ENCODE data around the gene UBR4.
A peak's percentile ranks its signal among the peaks of the same experiment; 100 is the strongest.

The UBR4 gene

DNA sequence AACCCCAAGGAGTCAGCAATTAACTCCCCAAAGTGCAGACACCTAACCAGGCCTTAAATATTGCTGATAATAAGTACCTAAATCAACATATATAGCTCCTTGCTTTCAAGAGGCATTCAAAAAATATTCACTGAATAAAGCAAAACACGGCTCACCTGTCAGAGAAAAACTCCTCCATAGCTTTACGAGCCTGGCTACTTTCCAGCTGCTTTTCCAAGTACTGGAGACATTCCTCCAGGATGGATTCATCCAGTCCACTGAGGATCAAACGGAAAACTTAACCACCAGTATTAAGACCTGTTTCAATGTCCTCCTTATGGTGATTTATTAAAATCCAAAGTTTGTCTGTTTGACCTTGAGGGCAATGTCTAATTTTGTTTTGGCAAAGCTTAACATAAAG, 44.6 kb downstream of the UBR4 start:
- Mint-ChIP-seq H3K9me3 (no peaks in the 10 kb centered on the region), H3K27me3 (ENCODE audit: low read depth, poor library complexity) (no peaks in the 10 kb centered on the region), H3K27ac (peak overlapping the region; percentile 16), H3K36me3 (ENCODE audit: low read depth) (peaks cover 89% of the 10 kb centered on the region), H3K4me1 (no peaks in the 10 kb centered on the region), H3K4me3 (no peak overlapping the region)
- TF ChIP-seq, protein P1, sequence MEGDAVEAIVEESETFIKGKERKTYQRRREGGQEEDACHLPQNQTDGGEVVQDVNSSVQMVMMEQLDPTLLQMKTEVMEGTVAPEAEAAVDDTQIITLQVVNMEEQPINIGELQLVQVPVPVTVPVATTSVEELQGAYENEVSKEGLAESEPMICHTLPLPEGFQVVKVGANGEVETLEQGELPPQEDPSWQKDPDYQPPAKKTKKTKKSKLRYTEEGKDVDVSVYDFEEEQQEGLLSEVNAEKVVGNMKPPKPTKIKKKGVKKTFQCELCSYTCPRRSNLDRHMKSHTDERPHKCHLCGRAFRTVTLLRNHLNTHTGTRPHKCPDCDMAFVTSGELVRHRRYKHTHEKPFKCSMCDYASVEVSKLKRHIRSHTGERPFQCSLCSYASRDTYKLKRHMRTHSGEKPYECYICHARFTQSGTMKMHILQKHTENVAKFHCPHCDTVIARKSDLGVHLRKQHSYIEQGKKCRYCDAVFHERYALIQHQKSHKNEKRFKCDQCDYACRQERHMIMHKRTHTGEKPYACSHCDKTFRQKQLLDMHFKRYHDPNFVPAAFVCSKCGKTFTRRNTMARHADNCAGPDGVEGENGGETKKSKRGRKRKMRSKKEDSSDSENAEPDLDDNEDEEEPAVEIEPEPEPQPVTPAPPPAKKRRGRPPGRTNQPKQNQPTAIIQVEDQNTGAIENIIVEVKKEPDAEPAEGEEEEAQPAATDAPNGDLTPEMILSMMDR (IDR thresholded peaks at IDR 0.05): no peak
- DNase-seq: no peak

DNA sequence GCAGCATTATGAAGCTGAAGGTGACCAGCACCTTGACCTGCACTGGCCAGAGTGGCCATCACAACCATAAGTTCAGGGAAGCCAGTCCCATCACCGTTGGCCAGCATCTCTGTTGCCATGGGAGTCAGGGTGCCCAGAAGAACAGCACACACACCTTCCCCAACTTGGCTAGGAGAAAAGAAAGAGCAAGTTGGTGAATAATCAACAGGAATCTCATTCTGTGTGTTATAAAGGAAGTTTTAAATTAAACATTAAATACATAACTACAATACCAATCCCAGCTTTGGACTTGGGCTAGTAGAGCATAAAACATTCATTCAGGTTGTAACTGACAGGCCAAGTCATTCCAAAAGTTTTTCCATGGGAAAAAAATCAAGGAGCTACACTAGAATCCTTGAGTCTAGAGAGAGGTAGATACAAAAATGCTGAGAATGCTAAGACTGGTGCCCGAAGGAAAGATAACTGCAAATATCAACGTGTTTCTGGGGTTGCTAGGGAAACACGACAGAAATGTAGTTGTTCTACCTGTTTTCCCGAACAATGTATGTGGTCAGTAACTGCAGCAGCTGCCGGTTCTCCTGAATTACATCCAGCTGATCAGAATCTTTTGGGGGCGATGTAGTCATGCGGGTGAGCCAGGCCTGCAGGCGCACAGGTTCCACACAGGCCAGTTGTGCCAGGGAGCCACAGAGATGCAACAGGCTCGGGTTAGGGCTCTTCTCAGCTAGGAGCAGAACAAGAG, 45.6 kb downstream of the UBR4 start:
- H3K4me3 Mint-ChIP-seq: no peak overlapping the region
- H3K9me3 Mint-ChIP-seq: no peaks in the 10 kb centered on the region

GRCh38 chr1:19163261-19163660, 46.8 kb downstream of the UBR4 start:
- no peaks in the 10 kb centered on the region for H3K4me1 Mint-ChIP-seq
- peaks cover 84% of the 10 kb centered on the region for H3K36me3 Mint-ChIP-seq (ENCODE audit: low read depth)
- H3K9me3 Mint-ChIP-seq: no peaks in the 10 kb centered on the region
- H3K4me3 Mint-ChIP-seq: no peak overlapping the region
- DNase-seq: no peak
- TF ChIP-seq, protein P1 (IDR thresholded peaks at IDR 0.05): no peak
- H3K27me3 Mint-ChIP-seq (ENCODE audit: low read depth, poor library complexity): no peaks in the 10 kb centered on the region
- H3K27ac Mint-ChIP-seq: no peak overlapping the region

More for the DNA sequence above, 45.6 kb downstream of the UBR4 start:
- no peaks in the 10 kb centered on the region for H3K4me1 Mint-ChIP-seq
- DNase-seq: no peak
- TF ChIP-seq, protein P1 (IDR thresholded peaks at IDR 0.05): no peak
- peaks cover 89% of the 10 kb centered on the region for H3K36me3 Mint-ChIP-seq (ENCODE audit: low read depth)
- H3K27ac Mint-ChIP-seq: no peak overlapping the region
- H3K27me3 Mint-ChIP-seq (ENCODE audit: low read depth, poor library complexity): no peaks in the 10 kb centered on the region

DNA sequence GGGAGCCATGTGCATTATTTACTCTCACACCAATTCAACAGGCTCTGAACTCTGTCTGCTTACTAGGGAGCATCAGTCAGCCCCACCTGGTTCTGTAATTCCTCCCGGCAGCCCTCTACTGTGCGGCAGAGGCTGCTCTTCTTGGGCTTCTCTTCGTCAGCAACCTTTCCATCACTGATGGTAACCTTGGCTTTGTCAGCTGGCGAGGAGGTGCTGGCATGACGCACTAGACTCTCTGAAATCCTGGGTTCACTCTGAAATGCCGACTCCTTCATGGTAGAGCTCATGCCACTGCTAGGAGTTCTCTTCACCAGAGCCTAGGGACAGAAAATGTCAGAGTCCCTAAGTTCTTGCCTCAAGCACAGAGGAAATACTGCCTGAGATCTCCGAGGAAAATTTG, 49.2 kb downstream of the UBR4 start:
- no peaks in the 10 kb centered on the region for H3K4me1 Mint-ChIP-seq
- no peak overlapping the region for H3K27ac Mint-ChIP-seq
- H3K36me3 Mint-ChIP-seq (ENCODE audit: low read depth): peaks cover 81% of the 10 kb centered on the region
- TF ChIP-seq, protein P1 (IDR thresholded peaks at IDR 0.05): no peak
- DNase-seq: no peak
- H3K9me3 Mint-ChIP-seq: no peaks in the 10 kb centered on the region
- no peaks in the 10 kb centered on the region for H3K27me3 Mint-ChIP-seq (ENCODE audit: low read depth, poor library complexity)
- H3K4me3 Mint-ChIP-seq: no peak overlapping the region

DNA sequence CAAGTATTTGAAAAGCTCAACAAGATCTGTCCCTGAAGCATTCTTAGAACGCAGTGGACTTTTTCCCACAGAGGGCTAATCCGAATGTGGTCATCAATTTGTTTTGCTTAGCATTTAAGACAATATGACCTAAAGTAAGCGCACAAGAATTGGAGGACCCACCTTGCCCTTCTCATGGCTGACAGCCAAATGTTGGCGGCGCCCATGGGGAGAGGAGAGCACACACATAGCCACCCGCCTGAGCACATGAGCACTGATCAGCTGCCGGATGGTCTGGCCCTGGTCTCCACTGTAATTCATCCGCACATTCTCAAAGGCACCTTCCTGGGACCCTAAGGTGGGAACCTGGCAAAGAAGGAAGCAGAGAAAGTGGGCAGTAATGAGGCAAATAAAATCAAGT, 52.4 kb downstream of the UBR4 start:
- Mint-ChIP-seq H3K27me3 (ENCODE audit: low read depth, poor library complexity) (no peaks in the 10 kb centered on the region), H3K9me3 (no peaks in the 10 kb centered on the region), H3K4me1 (no peaks in the 10 kb centered on the region), H3K36me3 (ENCODE audit: low read depth) (peaks cover 83% of the 10 kb centered on the region), H3K27ac (no peak overlapping the region), H3K4me3 (no peak overlapping the region)
- TF ChIP-seq, protein P1 (IDR thresholded peaks at IDR 0.05): no peak
- no peak for DNase-seq

DNA sequence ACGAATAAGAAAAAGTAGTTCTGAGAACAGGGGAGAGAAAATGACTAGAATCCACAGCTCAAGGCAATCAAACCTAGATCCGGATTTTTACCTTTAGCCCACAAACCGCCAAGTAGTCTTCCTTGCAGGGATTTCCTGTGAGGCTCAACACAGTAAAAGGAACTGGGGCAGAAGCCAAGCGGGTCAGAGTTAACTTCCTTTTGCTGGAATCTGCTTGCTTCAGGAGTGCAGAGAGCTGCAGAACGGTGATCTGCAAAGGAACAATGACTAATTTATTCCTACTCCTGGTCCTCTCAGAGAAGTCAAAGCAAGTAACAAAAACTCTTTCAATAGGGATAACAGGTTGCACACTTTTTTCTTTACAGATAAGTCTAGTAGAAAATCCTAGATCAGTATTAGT, 53.4 kb downstream of the UBR4 start:
- Mint-ChIP-seq H3K4me1 (no peaks in the 10 kb centered on the region), H3K27me3 (ENCODE audit: low read depth, poor library complexity) (no peaks in the 10 kb centered on the region), H3K36me3 (ENCODE audit: low read depth) (peaks cover 86% of the 10 kb centered on the region), H3K27ac (no peak overlapping the region), H3K4me3 (no peak overlapping the region), H3K9me3 (no peaks in the 10 kb centered on the region)
- no peak for DNase-seq
- TF ChIP-seq, protein P1 (IDR thresholded peaks at IDR 0.05): no peak

Measured in nephron progenitor cell (in vitro differentiated cells).